Cerebellar cortex (tissue), 1 donor: Measurements from ENCODE around the gene CDR2.
"Not testable (repeated sequence)": the region's sequence is repeated elsewhere in the genome, so short reads cannot be mapped to it uniquely, and the experiment has no call there.

Experiments used
- DNase-seq: peaks from one replicate; pipeline ENCODE4 v3.0.0-alpha.2; 2015; ENCODE audit warnings: low spot score

CDR2 gene

GRCh38 chr16:22352723-22353122, 21.7 kb downstream of the CDR2 start:
- DNase-seq, result no peak

DNA sequence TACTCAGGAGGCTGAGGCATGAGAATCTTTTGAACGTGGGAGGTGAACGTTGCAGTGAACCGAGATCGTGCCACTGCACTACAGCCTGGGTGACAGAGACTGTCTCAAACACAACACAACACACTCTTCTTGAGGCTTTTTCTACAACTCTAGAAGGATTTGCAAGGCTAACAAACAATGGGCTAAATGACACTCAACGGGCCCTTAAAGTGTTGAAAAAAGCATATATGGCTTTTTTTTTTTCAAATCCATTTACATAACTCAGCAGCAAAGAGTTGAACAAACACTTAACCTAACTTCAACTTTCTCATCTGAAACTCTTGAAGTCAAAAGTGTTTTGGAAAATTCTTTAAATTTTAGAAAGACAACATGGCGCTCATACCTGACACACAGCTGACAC, 22.3 kb downstream of the CDR2 start:
- no peak for DNase-seq

DNA sequence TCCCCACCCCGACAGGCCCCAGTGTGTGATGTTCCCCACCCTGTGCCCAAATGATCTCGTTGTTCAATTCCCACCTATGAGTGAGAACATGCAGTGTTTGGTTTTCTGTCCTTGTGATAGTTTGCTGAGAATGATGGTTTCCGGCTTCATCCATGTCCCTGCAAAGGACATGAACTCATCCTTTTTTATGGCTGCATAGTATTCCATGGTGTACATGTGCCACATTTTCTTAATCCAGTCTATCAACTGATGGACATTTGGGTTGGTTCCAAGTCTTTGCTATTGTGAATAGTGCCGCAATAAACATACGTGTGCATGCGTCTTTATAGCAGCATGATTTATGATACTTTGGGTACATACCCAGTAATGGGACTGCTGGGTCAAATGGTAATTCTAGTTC, 23.4 kb downstream of the CDR2 start:
- not testable (repeated sequence) for DNase-seq

DNA sequence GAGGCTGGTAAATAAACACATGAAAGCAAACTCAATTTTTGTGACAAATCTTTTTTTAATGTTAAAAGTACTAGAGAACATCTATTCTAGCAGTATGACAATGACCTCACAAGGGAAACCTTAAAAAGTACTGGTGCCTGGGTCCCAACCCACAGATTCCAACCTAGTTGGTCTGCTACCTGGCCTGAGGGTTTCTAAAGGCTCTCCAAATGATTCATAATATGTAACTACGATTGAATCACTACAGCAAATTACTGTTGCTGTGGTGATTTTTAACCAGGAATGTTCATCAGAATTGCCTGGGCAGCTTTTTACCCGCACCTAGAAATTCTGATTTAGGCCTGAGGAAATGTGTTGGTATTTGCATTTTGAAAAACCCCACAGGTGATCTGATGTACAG, 26.1 kb downstream of the CDR2 start:
- no peak for DNase-seq

DNA sequence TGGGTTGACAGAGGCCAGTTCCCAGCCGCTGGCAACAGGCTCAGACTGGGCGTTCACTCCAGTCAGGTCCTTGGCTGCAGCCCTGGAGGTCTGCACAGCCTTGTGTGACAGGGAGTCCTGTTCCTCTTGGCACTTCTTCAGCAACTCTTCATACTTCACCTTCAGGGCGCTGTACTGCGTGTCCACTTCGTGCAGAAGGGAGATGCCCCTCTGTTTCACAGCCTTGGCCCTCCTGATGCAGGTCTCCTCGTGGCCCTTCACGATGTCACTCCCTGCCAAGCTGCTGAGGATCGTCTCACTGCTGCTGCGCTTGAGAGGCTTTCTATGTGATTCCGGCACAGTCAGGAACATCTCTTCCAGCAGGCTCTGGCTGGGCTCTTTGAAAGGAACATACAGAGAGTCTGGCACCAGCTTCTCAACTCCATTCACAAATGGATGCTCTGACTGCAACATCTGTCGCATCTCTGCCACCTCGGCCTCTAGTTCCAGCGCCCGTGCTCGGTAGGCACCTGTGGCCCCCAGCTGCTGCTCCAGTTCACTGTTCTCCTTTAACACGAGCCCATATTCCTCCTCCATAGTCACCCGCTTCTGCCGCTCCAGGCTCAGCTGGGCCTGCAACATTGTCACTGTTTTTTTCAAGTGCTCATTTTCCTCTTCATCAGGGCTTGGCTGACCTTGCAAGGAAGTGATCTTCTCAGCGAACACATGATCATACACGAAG, 27.2 kb downstream of the CDR2 start:
- peak; percentile 48 for DNase-seq

DNA sequence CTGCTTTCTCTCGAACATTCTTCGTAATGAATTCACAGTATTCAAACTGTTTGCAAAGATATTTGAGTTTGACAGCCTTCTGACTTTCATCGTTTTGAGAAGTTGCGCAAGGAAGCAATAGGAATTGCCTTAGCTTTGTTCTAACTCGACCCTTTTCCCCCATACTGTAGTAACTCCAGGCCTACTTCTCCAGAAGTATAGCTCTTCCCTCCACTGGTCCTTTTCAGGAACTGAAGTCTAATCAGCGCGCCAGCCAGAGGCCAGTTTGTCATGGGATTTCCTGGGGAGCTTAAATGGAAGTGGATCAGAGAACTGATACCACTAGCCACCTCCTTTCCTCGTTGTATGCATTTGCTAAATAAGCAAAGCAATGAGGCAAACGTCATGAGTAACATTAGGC, 27.9 kb downstream of the CDR2 start:
- DNase-seq, result no peak

DNA sequence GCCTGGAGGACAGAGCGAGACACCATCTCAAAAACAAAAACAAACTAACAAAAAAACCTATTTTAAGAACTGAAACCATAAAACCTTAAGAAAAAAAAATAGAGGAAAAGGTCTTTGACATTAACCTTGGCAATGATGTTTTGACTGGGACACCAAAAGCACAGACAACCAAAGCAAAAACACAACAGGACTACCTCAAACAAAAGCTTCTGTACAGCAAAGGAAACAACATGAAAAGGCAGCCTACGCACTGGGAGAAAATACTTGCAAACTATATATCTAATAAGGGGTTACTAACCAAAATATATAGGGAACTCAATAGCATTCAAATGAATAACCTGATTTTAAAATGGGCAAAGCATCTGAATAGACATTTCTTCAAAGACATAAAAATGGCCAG, 32.3 kb downstream of the CDR2 start:
- DNase-seq, result no peak

- DNase-seq, result no peak
These were observed 33.5 kb downstream of the CDR2 start for GRCh38 chr16:22340945-22341344.

DNA sequence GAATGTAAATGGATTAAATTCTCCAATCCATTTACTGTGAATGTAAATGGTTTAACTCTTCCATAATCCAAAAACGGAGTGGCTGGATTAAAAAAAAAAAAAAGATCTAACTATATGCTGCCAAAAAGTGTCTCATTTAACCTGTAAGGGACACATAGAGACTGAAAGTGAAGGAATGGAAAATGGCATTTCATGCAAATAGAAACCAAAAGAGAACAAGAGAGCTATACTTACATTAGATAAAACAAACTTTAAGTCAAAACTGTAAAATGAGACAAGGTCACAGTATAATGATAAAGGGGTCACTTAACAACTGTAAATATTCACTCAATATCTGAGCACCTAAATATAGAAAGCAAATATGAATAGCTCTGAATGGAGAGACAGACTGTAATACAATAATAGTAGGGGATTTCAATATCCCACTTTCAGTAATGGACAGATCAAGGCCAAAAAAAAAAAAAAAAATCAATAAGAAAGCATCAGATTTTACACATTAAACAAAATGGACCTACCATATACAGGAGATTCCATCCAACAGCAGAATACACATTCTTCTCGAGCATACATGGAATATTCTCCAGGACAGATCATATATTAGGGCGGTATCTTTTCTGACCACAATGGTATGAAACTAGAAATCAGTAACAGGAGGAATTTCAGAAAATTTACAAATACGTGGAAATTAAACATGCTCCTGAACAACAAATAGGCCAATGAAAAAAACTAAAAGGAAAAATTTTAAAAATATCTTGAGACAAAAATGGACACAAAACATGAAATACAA, 36.4 kb downstream of the CDR2 start:
- no peak for DNase-seq

- no peak for DNase-seq
These were observed 37.4 kb downstream of the CDR2 start for GRCh38 chr16:22337045-22337444.

DNA sequence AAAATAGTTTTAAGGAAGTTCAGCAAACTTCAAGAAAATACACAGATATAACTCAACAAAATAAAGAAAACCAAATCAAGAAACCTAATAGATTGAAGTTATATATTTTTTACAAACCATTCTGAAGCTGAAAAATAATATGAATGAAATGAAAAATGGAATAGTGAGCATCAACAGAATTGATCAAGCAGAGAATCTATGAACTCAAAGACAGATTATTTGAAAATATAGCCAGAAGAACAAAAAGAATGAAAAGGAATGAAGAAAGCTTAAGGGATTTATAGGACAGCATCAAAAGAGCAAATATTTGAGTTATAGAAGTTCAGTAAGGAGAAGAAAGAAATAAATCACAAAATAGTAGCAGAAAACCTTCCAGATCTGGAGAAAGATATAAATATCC, 37.8 kb downstream of the CDR2 start:
- DNase-seq, result no peak

GRCh38 chr16:22335668-22336246, 38.7 kb downstream of the CDR2 start:
- DNase-seq, result no peak

- DNase-seq, result no peak
These were observed 40.9 kb downstream of the CDR2 start for GRCh38 chr16:22333457-22333994.

- no peak for DNase-seq
These were observed 44.1 kb downstream of the CDR2 start for GRCh38 chr16:22330326-22330725.

- DNase-seq, result no peak
These were observed 45.2 kb downstream of the CDR2 start for GRCh38 chr16:22329199-22329695.

- DNase-seq, result no peak
These were observed 46.2 kb downstream of the CDR2 start for GRCh38 chr16:22328081-22328725.

- no peak for DNase-seq
These were observed 47.0 kb downstream of the CDR2 start for GRCh38 chr16:22327446-22327775.

GRCh38 chr16:22326771-22327445, 47.5 kb downstream of the CDR2 start:
- DNase-seq, result no peak

DNA sequence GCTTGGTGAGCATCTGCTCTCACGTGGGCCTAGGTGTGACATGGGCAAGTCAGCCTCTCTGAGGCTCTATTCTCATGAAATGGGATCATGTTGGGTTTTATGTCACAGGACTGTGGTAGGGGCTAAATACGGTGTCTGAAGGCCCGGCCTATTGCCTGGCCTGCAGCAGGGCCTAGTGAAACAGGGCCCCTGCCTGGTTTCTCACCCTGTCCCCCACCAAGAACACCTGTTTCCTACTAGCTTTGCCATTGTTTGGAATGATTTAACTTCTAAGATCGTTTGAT, 48.1 kb downstream of the CDR2 start:
- no peak for DNase-seq

- no peak for DNase-seq
These were observed 48.6 kb downstream of the CDR2 start for GRCh38 chr16:22325598-22326368.
